Loucy (cell line): ENCODE data around the gene ZNF775.

Experiments used
- H2AFZ ChIP-seq: fragments of 200-600 bp; sonication (generic); 2 replicates; pipeline ENCODE4 v1.6.0; 2016; ENCODE audit warnings: antibody characterized with exemption, mild to moderate bottlenecking, low read length, moderate library complexity
- H3F3A ChIP-seq: fragments of 200-600 bp; 2 replicates; pipeline ENCODE4 v1.6.0; 2016; ENCODE audit warnings: antibody characterized with exemption, low read depth, mild to moderate bottlenecking
- H3K27me3 ChIP-seq: fragments of 200-600 bp; sonication (generic); 2 replicates; pipeline ENCODE4 v1.6.1; 2014; ENCODE audit warnings: low read length, mild to moderate bottlenecking; ENCODE audit not compliant: insufficient read depth, poor library complexity, severe bottlenecking
- H3K36me3 ChIP-seq: fragments of 200-600 bp; sonication (generic); 2 replicates; pipeline ENCODE4 v1.6.1; 2016; ENCODE audit warnings: low read length; ENCODE audit not compliant: insufficient read depth
- H3K4me1 ChIP-seq: fragments of 200-600 bp; sonication (generic); 2 replicates; pipeline ENCODE4 v1.5.1; 2014; ENCODE audit warnings: low read length, mild to moderate bottlenecking; ENCODE audit not compliant: insufficient read depth, poor library complexity, severe bottlenecking
- H3K4me2 ChIP-seq: fragments of 200-600 bp; sonication (generic); 2 replicates; pipeline ENCODE4 v1.6.0; 2014; ENCODE audit warnings: antibody characterized with exemption, low read length, low read depth, mild to moderate bottlenecking; ENCODE audit not compliant: poor library complexity, severe bottlenecking
- H3K4me3 ChIP-seq: fragments of 200-600 bp; sonication (generic); 2 replicates; pipeline ENCODE4 v1.5.1; 2014; ENCODE audit warnings: low read length, mild to moderate bottlenecking, mixed read lengths; ENCODE audit not compliant: poor library complexity, severe bottlenecking
- H3K79me2 ChIP-seq: fragments of 200-600 bp; sonication (generic); 2 replicates; pipeline ENCODE4 v1.6.1; 2014; ENCODE audit warnings: low read length; ENCODE audit not compliant: insufficient read depth
- H3K9ac ChIP-seq: fragments of 200-600 bp; sonication (generic); 2 replicates; pipeline ENCODE4 v1.6.0; 2014; ENCODE audit warnings: mild to moderate bottlenecking, low read depth, low read length, moderate library complexity; ENCODE audit not compliant: poor library complexity, severe bottlenecking
- H3K9me2 ChIP-seq: fragments of 200-600 bp; sonication (generic); replicated peaks from 2 replicates; pipeline ENCODE4 v1.6.1; 2016; ENCODE audit warnings: low read depth, low read length, mixed read lengths
- H3K9me3 ChIP-seq: fragments of 200-600 bp; sonication (generic); 2 replicates; pipeline ENCODE4 v1.6.1; 2014; ENCODE audit warnings: mild to moderate bottlenecking, antibody characterized with exemption, low read length, low read depth; ENCODE audit not compliant: insufficient read depth
- H4K20me1 ChIP-seq: fragments of 200-600 bp; sonication (generic); 2 replicates; pipeline ENCODE4 v1.6.0; 2014; ENCODE audit warnings: antibody characterized with exemption, low read length, mild to moderate bottlenecking; ENCODE audit not compliant: insufficient read depth, poor library complexity, severe bottlenecking
- EZH2phosphoT487 ChIP-seq: fragments of 200-600 bp; IDR thresholded peaks from 2 replicates; pipeline ENCODE4 v1.6.1; 2018; ENCODE audit warnings: antibody characterized with exemption, mild to moderate bottlenecking, moderate library complexity, borderline replicate concordance
- TF ChIP-seq, protein P1 (sequence below): fragments of 200-600 bp; sonication (generic); conservative IDR thresholded peaks from 2 replicates; pipeline ENCODE4 v1.5.1; 2014; ENCODE audit warnings: mild to moderate bottlenecking, antibody characterized with exemption, low read length

The ZNF775 gene

DNA sequence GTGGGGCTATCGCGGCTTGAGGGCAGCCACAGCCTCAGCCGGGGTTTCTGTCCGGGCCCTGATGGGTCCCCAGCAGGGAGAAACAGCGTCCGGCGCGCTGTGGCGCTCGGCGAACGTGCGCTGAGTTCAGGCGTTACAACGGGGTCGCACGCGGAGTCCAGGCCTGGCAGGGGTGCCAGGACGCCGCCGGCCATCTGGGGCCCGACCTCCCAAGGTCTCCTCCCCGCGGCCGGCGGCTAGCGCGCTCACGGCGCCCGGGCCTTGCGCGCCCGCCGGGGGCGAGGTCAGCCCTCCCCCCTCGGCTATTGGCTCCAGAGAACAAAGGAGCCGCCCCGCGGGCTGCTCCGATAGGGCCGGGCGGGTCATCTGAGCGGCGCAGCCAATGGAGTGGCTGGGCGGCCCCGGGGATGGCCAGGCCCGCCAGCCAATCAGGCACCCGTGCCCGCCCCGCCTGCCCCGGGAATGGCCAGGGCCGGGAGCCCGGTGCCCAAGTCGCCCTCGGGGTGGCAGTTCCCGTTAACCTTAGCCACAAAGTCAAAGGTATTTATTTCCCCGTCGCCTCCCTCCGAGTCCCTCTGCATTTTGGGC is at the start of gene ZNF775:
ZNF775 (plus strand) TSS at position 478 of the 588 bp plus-strand sequence. CDS start 9,141 bp downstream, outside the sequence.
- Histone ChIP-seq H3K9ac (peak within 1 kb of the TSS; percentile 96), H3K9me3 (no peaks in the 10 kb centered on the region), H3K79me2 (peaks cover 58% of the 10 kb centered on the region), H3F3A (peaks cover 5% of the 10 kb centered on the region; the same call in 1 of the 2 replicates), H3K36me3 (peaks cover 4% of the 10 kb centered on the region; the same call in 1 of the 2 replicates), H3K9me2 (no peaks in the 10 kb centered on the region), H3K27me3 (peaks cover 5% of the 10 kb centered on the region), H4K20me1 (peaks cover 17% of the 10 kb centered on the region), H3K4me2 (peak within 1 kb of the TSS; percentile 96), H3K4me1 (peaks cover 58% of the 10 kb centered on the region), H2AFZ (peak within 1 kb of the TSS; percentile 73), H3K4me3 (peak within 1 kb of the TSS; percentile 98)
- TF ChIP-seq, protein P1, sequence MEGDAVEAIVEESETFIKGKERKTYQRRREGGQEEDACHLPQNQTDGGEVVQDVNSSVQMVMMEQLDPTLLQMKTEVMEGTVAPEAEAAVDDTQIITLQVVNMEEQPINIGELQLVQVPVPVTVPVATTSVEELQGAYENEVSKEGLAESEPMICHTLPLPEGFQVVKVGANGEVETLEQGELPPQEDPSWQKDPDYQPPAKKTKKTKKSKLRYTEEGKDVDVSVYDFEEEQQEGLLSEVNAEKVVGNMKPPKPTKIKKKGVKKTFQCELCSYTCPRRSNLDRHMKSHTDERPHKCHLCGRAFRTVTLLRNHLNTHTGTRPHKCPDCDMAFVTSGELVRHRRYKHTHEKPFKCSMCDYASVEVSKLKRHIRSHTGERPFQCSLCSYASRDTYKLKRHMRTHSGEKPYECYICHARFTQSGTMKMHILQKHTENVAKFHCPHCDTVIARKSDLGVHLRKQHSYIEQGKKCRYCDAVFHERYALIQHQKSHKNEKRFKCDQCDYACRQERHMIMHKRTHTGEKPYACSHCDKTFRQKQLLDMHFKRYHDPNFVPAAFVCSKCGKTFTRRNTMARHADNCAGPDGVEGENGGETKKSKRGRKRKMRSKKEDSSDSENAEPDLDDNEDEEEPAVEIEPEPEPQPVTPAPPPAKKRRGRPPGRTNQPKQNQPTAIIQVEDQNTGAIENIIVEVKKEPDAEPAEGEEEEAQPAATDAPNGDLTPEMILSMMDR = no peak
- TF ChIP-seq EZH2phosphoT487 = no peak

DNA sequence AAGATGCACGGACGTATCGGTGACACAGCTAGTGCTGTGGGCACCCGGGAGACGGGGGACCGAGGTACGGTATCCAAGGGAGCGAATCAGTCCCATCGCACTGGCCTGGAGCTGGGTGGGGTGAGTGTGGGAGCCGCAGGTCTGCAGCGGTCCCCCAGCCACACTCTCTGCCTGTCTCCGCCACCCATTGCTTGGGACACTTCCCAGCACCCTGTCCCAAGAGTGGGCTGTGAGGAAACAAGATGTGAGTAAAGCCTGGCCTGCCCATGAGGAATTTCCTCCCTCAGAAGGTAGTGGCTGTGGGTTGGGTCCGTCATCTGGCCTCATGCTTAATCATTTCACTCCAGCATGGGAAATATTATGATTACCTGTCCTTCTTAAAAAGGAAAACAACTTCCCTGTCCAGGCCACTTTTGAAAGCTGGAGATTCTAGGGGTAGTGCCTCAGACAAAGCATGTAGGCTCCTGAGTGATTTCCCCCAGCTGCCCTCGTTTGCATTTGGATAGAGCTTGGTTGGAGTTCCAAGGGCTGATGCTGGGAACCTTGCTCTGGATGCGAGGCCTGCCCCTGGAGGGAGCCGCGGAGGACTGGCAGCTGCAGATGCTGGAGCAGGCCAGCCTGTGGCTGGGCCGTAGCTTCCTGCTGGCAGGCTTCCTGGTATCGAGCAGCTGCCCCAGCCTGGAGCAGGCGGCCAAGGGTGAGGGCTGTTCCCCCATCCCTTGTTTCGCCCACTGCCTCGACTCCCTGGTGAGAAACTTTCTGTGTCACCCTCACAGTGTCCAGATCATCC is 49.6 kb upstream of the ZNF775 start:
- H3K9ac ChIP-seq = no peak overlapping the region
- no peaks in the 10 kb centered on the region for H3K27me3 ChIP-seq
- H3K36me3 ChIP-seq = peaks cover 57% of the 10 kb centered on the region
- no peak overlapping the region for H3K4me3 ChIP-seq
- TF ChIP-seq, protein P1 = no peak
- TF ChIP-seq EZH2phosphoT487 = no peak
- H3K79me2 ChIP-seq = peaks cover 56% of the 10 kb centered on the region
- peaks cover 22% of the 10 kb centered on the region for H4K20me1 ChIP-seq
- H3K4me2 ChIP-seq = no peak overlapping the region
- H3K9me2 ChIP-seq = no peaks in the 10 kb centered on the region
- peaks cover 36% of the 10 kb centered on the region for H3K4me1 ChIP-seq
- H3K9me3 ChIP-seq = no peaks in the 10 kb centered on the region
- no peak overlapping the region for H2AFZ ChIP-seq
- no peaks in the 10 kb centered on the region for H3F3A ChIP-seq

DNA sequence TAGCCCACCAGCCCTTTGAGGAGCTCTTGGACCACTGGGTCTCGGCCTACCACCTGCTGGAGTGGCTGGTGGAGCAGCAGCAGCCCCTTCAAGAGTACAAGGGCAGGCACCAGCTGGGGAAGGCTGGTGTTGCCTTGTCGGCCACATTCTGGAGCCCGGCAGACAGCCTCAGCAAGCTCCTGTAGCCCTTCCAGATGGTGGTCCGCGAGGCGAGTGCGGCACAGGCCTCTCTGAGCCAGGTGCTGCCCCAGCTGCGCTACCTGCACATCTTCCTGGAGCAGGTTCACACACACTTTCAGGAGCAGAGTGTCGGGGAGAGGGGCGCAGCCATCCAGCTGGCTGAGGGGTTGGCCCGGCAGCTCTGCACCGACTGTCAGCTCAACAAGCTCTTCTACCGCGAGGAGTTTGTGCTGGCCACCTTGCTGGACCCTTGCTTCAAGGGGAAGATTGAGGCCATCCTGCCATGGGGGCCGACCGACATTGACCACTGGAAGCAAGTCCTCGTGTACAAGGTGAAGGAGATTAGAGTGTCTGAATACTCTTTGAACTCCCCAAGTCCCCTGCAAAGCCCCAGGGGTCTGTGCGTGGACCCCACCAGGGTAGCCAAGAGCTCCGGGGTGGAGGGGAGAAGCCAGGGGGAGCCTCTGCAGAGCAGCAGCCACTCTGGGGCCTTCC is 48.8 kb upstream of the ZNF775 start:
- Histone ChIP-seq H3K79me2 (peaks cover 48% of the 10 kb centered on the region), H3K36me3 (peaks cover 57% of the 10 kb centered on the region), H3K9me2 (no peaks in the 10 kb centered on the region), H2AFZ (no peak overlapping the region), H3K4me2 (no peak overlapping the region), H3F3A (no peaks in the 10 kb centered on the region), H3K27me3 (no peaks in the 10 kb centered on the region), H3K4me1 (peaks cover 28% of the 10 kb centered on the region), H3K9ac (no peak overlapping the region), H3K9me3 (no peaks in the 10 kb centered on the region), H4K20me1 (peaks cover 18% of the 10 kb centered on the region), H3K4me3 (no peak overlapping the region)
- no peak for TF ChIP-seq EZH2phosphoT487
- TF ChIP-seq, protein P1 = no peak
